Spinal cord (tissue), 10 donors: ENCODE data around the gene TSG101. TPM values are rescaled to one million over a fixed set of nuclear protein-coding genes. Genes with fewer than 3 reads are reported as not detected.

Experiments
- DNase-seq, 6 donors: peaks; one replicate each; pipeline versions ENCODE4 v3.0.0 to v3.0.0-alpha.2; 2013 to 2015; ENCODE audit warnings: low spot score in 6 of 6, low read depth in 4 of 6
- H3K27ac ChIP-seq: one replicate; pipeline ENCODE4 v1.5.1; 2013; ENCODE audit warnings: low read depth, low read length, control low read depth
- H3K27me3 ChIP-seq: one replicate; pipeline ENCODE4 v1.6.1; 2013; ENCODE audit warnings: low read length; ENCODE audit not compliant: control insufficient read depth, insufficient read depth
- H3K36me3 ChIP-seq: one replicate; pipeline ENCODE4 v1.6.1; 2013; ENCODE audit warnings: low read length; ENCODE audit not compliant: control insufficient read depth, insufficient read depth
- H3K4me1 ChIP-seq: one replicate; pipeline ENCODE4 v1.6.1; 2013; ENCODE audit warnings: low read length; ENCODE audit not compliant: control insufficient read depth, insufficient read depth
- H3K4me3 ChIP-seq: one replicate; pipeline ENCODE4 v1.5.1; 2013; ENCODE audit warnings: low read depth, low read length, control low read depth
- H3K9me3 ChIP-seq: one replicate; pipeline ENCODE4 v1.6.1; 2013; ENCODE audit warnings: low read length; ENCODE audit not compliant: control insufficient read depth, insufficient read depth
- WGBS: methylation state at CpG from one replicate; pipeline ENCODE4 v1.1.5; 2013; ENCODE audit warnings: missing lambda C conversion rate; ENCODE audit not compliant: insufficient coverage; 5-methylcytosine and 5-hydroxymethylcytosine counted together
- long read RNA-seq, 4 donors: transcript quantifications; one replicate each; lab custom pipeline, GENCODE V29; 2026
- polyA plus RNA-seq, 2 donors: library from polyadenylated mRNA; unstranded; fragments of 120-200 nt; gene quantifications; one replicate each; pipeline ENCODE4 v1.2.1, GENCODE V29; 2013; ENCODE audit not compliant: insufficient read length in 2 of 2
- total RNA-seq, 2 donors: library from RNA; depleted of rRNA in 1 of 2; stranded (reverse); fragments of 120-200 nt in 1 of 2; fragments of >200 nt in 1 of 2; gene quantifications; one replicate each; pipeline versions ENCODE4 v1.2.3 to v1.2.4, GENCODE V29; 2013 to 2014
- donor health status: healthy.

The TSG101 gene
- total RNA-seq (100 to 1,000 TPM in 1 of 2 donors, 10 to 100 TPM in 1; 75.4 to 110 TPM), polyA plus RNA-seq (10 to 100 TPM; 79.6 to 88.8 TPM)
- long read RNA-seq, donor 1, transcript TSG101-201 (10 exons, 1,824 nt), result major isoform, 48 of 58 reads
- long read RNA-seq, donor 1, partial matches to known transcripts, result 0 of 58 reads
- long read RNA-seq, donor 1, other reads (novel, unspliced or antisense), result 9 of 58 reads
- long read RNA-seq, donor 2, transcript TSG101-201 (10 exons, 1,824 nt), result major isoform, 17 of 18 reads
- long read RNA-seq, donor 2, partial matches to known transcripts, result 0 of 18 reads
- long read RNA-seq, donor 2, other reads (novel, unspliced or antisense), result 0 of 18 reads
- long read RNA-seq, donor 3, transcript TSG101-201 (10 exons, 1,824 nt), result major isoform, 12 of 12 reads
- long read RNA-seq, donor 3, partial matches to known transcripts, result 0 of 12 reads
- long read RNA-seq, donor 3, other reads (novel, unspliced or antisense), result 0 of 12 reads
- long read RNA-seq, donor 4, transcript TSG101-201 (10 exons, 1,824 nt), result major isoform, 46 of 79 reads
- long read RNA-seq, donor 4, partial matches to known transcripts, result 15 of 79 reads
- long read RNA-seq, donor 4, other reads (novel, unspliced or antisense), result 18 of 79 reads

GRCh38 chr11:18526521-18527296 is at the start of gene TSG101:
TSS of gene TSG101 (minus strand) at chr11:18526942. CDS start at chr11:18526816, 126 bp downstream.
- peak; percentile 93 to 98 (median 94) for DNase-seq
- Histone ChIP-seq H3K4me3 (peak within 1 kb of the TSS; percentile 97), H3K27me3 (no peaks in the 10 kb centered on the region), H3K27ac (peak within 1 kb of the TSS; percentile 96), H3K4me1 (peaks cover 10% of the 10 kb centered on the region), H3K36me3 (peaks cover 2% of the 10 kb centered on the region), H3K9me3 (no peaks in the 10 kb centered on the region)
- WGBS, result under 1% methylated on average over 52 of the region's 57 CpGs

GRCh38 chr11:18575361-18575760 is 48.6 kb upstream of the TSG101 start:
- Histone ChIP-seq H3K4me3 (no peak overlapping the region), H3K4me1 (no peaks in the 10 kb centered on the region), H3K27me3 (no peaks in the 10 kb centered on the region), H3K27ac (no peak overlapping the region), H3K36me3 (peaks cover 15% of the 10 kb centered on the region), H3K9me3 (no peaks in the 10 kb centered on the region)
- no CpG with 5 or more reads among the region's 1 CpG for WGBS
- DNase-seq, result no peak

- H3K27ac ChIP-seq, result no peak overlapping the region
- H3K36me3 ChIP-seq, result peaks cover 17% of the 10 kb centered on the region
- WGBS, result no CpG with 5 or more reads among the region's 3 CpGs
- H3K27me3 ChIP-seq, result no peaks in the 10 kb centered on the region
- no peaks in the 10 kb centered on the region for H3K9me3 ChIP-seq
- no peaks in the 10 kb centered on the region for H3K4me1 ChIP-seq
- DNase-seq, result no peak
- no peak overlapping the region for H3K4me3 ChIP-seq
Measured at GRCh38 chr11:18567081-18567480, 40.3 kb upstream of the TSG101 start.

GRCh38 chr11:18566406-18566805 is 39.7 kb upstream of the TSG101 start:
- H3K4me3 ChIP-seq, result no peak overlapping the region
- no peaks in the 10 kb centered on the region for H3K4me1 ChIP-seq
- no peak for DNase-seq
- H3K27me3 ChIP-seq, result no peaks in the 10 kb centered on the region
- no peaks in the 10 kb centered on the region for H3K9me3 ChIP-seq
- H3K27ac ChIP-seq, result no peak overlapping the region
- peaks cover 22% of the 10 kb centered on the region for H3K36me3 ChIP-seq

GRCh38 chr11:18564149-18564548 is 37.4 kb upstream of the TSG101 start:
- Histone ChIP-seq H3K36me3 (peaks cover 22% of the 10 kb centered on the region), H3K9me3 (no peaks in the 10 kb centered on the region), H3K27ac (no peak overlapping the region), H3K4me3 (no peak overlapping the region), H3K27me3 (no peaks in the 10 kb centered on the region), H3K4me1 (no peaks in the 10 kb centered on the region)
- no peak for DNase-seq

GRCh38 chr11:18563090-18563730 is 36.5 kb upstream of the TSG101 start:
- Histone ChIP-seq H3K27me3 (no peaks in the 10 kb centered on the region), H3K9me3 (no peaks in the 10 kb centered on the region), H3K36me3 (peaks cover 29% of the 10 kb centered on the region), H3K27ac (no peak overlapping the region), H3K4me1 (no peaks in the 10 kb centered on the region), H3K4me3 (no peak overlapping the region)
- 100% methylated on average over 1 of the region's 2 CpGs for WGBS
- DNase-seq, result no peak

- DNase-seq, result no peak
- whole genome bisulfite sequencing, result no CpG with 5 or more reads among the region's 2 CpGs
Measured at GRCh38 chr11:18548001-18548400, 21.3 kb upstream of the TSG101 start.

GRCh38 chr11:18540207-18541009 is 13.7 kb upstream of the TSG101 start:
- Histone ChIP-seq H3K27me3 (no peaks in the 10 kb centered on the region), H3K27ac (no peak overlapping the region), H3K4me3 (no peak overlapping the region), H3K9me3 (no peaks in the 10 kb centered on the region), H3K4me1 (no peaks in the 10 kb centered on the region), H3K36me3 (peaks cover 12% of the 10 kb centered on the region)
- no CpG with 5 or more reads among the region's 1 CpG for WGBS
- peak in 3 of 6 donors; percentile 3 to 75 (median 37) for DNase-seq

More at GRCh38 chr11:18548001-18548400, 21.3 kb upstream of the TSG101 start:
- Histone ChIP-seq H3K36me3 (peaks cover 15% of the 10 kb centered on the region), H3K27me3 (no peaks in the 10 kb centered on the region), H3K4me3 (no peak overlapping the region), H3K4me1 (no peaks in the 10 kb centered on the region), H3K27ac (no peak overlapping the region), H3K9me3 (no peaks in the 10 kb centered on the region)

GRCh38 chr11:18536209-18536608 is 9.5 kb upstream of the TSG101 start:
- no peaks in the 10 kb centered on the region for H3K27me3 ChIP-seq
- no peaks in the 10 kb centered on the region for H3K9me3 ChIP-seq
- H3K36me3 ChIP-seq, result peaks cover 9% of the 10 kb centered on the region
- no peak for DNase-seq
- no peaks in the 10 kb centered on the region for H3K4me1 ChIP-seq
- H3K27ac ChIP-seq, result no peak overlapping the region
- H3K4me3 ChIP-seq, result no peak overlapping the region
- no CpG with 5 or more reads among the region's 1 CpG for WGBS
